Effector memory CD8-positive, alpha-beta T cell (primary cell): ENCODE measurements around the gene WFDC5.
A peak's percentile ranks its signal among the peaks of the same experiment; 100 is the strongest.
"Not testable (repeated sequence)": the region's sequence is repeated elsewhere in the genome, so short reads cannot be mapped to it uniquely, and the experiment has no call there.

ENCODE experiments used
- ATAC-seq: fragments of 150-1000 bp; cut with Tn5 transposase; replicated peaks from 2 replicates; pipeline ENCODE4 v1.10.0; 2021; ENCODE audit warnings: mild to moderate bottlenecking, moderate library complexity
- DNase-seq, 3 experiments: peaks; one replicate each; pipeline ENCODE4 v3.0.0; 2021
- H3K27ac Mint-ChIP-seq, 2 donors: one replicate each; pipeline ENCODE4 v1.8.0; 2022; ENCODE audit warnings: mild to moderate bottlenecking in 2 of 2, mixed read lengths in 2 of 2, moderate library complexity in 2 of 2
- H3K27me3 Mint-ChIP-seq, 2 donors: one replicate each; pipeline ENCODE4 v1.8.0; 2022; ENCODE audit warnings: mixed read lengths in 2 of 2
- H3K36me3 Mint-ChIP-seq: one replicate; pipeline ENCODE4 v1.8.0; 2022; ENCODE audit warnings: mild to moderate bottlenecking, moderate library complexity, mixed read lengths; ENCODE audit not compliant: insufficient read depth
- H3K4me1 Mint-ChIP-seq, 2 donors: one replicate each; pipeline ENCODE4 v1.8.0; 2022; ENCODE audit warnings: low read depth in 2 of 2, mixed read lengths in 2 of 2
- H3K4me3 Mint-ChIP-seq, 2 donors: one replicate each; pipeline ENCODE4 v1.8.0; 2022; ENCODE audit warnings: mild to moderate bottlenecking in 2 of 2, mixed read lengths in 2 of 2, moderate library complexity in 2 of 2
- H3K9me3 Mint-ChIP-seq, 2 donors: one replicate each; pipeline ENCODE4 v1.8.0; 2022; ENCODE audit warnings: mixed read lengths in 2 of 2

The WFDC5 gene

DNA sequence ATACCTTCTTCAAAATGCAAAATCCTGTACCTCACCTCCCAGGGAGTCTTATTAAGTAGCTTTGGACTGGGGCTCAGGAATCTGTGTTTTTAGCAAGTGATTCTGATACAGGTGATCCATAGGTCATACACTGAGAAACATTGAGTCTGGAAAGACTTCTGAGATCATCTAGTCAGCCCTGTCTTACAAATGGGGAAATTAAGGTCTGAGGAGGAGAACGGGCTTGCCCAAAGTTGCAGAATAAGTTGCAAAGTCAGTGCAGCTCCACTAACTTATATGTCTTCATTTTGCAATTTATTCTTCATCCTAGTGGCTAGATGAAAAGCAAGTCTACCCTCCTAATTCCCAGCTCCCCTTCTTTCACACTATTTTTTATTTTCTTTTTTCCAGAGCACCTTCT lies 42.9 kb downstream of the WFDC5 start:
- H3K36me3 Mint-ChIP-seq, result peaks cover 68% of the 10 kb centered on the region
- H3K9me3 Mint-ChIP-seq, result no peaks in the 10 kb centered on the region
- DNase-seq, result no peak
- H3K4me1 Mint-ChIP-seq, result peaks cover 45 to 53% of the 10 kb centered on the region in 2 donors
- H3K27ac Mint-ChIP-seq, result peak overlapping the region; percentile 84 to 89
- no peak overlapping the region for H3K4me3 Mint-ChIP-seq
- no peaks in the 10 kb centered on the region for H3K27me3 Mint-ChIP-seq
- no peak for ATAC-seq

DNA sequence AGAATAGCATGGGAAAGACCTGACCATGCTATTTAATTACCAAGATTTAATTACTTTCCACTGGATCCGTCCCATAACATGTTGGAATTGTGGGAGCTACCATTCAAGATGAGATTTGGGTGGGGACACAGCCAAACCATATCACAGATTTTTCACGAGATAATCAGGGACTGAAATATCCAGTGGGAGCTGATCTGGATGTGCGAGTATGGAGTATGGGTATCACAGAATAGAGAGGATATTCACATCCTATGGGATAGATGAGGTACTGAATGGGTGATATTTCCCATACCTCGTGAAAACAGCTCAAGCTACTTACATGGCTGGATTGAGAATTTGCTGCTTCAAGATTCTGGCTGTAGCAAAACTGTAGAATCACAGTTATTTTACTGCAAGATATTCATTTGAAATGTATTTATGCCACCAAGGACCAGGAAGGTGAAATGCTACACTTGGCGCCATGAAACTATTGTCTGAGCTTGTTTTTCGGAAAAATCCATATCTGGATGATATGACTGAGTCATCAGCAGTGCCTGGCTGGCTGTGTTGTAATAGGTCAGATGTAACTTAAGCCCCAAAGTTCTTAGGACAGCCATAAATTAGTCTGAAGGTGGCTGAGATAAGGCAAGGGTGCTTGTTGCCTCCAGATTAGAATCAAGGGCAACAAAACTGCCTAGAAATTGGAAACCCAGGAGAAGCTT lies 43.9 kb downstream of the WFDC5 start:
- H3K4me3 Mint-ChIP-seq, result no peak overlapping the region
- H3K27ac Mint-ChIP-seq, result peak overlapping the region in 1 of 2 donors; percentile 89
- ATAC-seq (no peak), DNase-seq (no peak)
- H3K36me3 Mint-ChIP-seq, result peaks cover 68% of the 10 kb centered on the region
- no peaks in the 10 kb centered on the region for H3K9me3 Mint-ChIP-seq
- peaks cover 52 to 62% of the 10 kb centered on the region in 2 donors for H3K4me1 Mint-ChIP-seq
- H3K27me3 Mint-ChIP-seq, result no peaks in the 10 kb centered on the region

DNA sequence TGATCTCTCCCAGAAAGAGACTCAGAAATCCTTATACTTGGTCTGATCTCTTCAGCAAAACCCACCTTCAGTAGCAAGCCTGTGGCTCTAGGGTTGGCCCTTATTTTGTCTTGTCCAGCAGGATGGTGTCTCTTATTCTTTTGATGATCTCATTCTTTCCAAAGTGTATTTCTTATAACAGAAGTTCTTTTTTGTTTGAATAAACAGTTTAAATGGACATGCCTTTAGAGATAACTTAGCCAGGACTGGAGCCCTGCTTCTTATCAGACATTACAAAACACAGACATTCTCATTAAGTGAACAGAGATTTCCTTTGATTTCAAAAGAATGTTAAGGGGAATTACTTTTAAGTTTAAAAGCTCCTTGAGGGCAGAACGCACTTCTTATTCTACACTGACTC lies 45.7 kb downstream of the WFDC5 start:
- Mint-ChIP-seq H3K36me3 (peaks cover 71% of the 10 kb centered on the region), H3K27me3 (no peaks in the 10 kb centered on the region), H3K27ac (peak overlapping the region; percentile 44 to 89), H3K4me3 (no peak overlapping the region), H3K9me3 (no peaks in the 10 kb centered on the region), H3K4me1 (peaks cover 66 to 78% of the 10 kb centered on the region in 2 donors)
- ATAC-seq (no peak), DNase-seq (no peak)

DNA sequence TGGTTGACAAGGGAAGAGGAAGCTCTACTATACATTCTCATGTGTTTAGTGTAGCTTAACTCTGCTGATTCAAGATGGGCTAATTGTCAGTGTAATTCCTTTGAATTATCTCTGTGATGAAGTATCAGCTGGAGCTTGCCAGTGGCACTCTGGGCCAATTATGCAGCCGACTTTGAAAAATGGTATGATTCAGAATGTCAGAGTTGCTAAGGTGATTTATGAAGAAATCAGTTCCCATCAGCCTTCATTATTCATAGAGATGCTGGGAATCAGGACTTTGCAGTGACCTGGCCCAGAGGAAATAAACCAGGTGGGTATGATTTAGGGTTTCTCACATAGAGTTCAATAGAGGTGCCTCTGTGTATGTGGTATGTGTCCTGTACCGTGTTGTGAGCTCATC lies 47.4 kb downstream of the WFDC5 start:
- peaks cover 68 to 78% of the 10 kb centered on the region in 2 donors for H3K4me1 Mint-ChIP-seq
- H3K9me3 Mint-ChIP-seq, result no peaks in the 10 kb centered on the region
- ATAC-seq (no peak), DNase-seq (no peak)
- no peak overlapping the region for H3K4me3 Mint-ChIP-seq
- H3K27ac Mint-ChIP-seq, result peak overlapping the region; percentile 27 to 89
- no peaks in the 10 kb centered on the region for H3K27me3 Mint-ChIP-seq
- peaks cover 75% of the 10 kb centered on the region for H3K36me3 Mint-ChIP-seq

DNA sequence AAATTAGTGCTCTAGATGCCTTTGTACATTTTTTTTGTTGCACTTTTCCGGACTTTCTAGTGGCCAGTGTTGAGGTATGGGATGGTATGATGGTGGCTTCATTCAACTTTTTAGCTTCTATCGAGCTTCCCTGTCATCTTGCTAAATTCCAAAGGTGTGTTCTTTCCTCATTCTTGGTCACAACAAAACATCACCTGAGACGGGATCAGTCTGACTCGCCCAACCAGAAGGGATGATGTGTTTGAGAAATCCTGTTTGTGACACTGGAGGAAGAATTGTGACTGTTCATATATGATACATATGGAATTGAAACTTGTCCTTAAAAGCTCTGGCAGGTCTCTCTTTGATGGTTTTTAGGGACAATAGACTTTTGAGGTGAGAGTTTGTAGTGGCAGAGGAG lies 47.9 kb downstream of the WFDC5 start:
- Mint-ChIP-seq H3K4me1 (peaks cover 71 to 79% of the 10 kb centered on the region in 2 donors), H3K27ac (peak overlapping the region; percentile 27 to 89)
- DNase-seq, result no peak

DNA sequence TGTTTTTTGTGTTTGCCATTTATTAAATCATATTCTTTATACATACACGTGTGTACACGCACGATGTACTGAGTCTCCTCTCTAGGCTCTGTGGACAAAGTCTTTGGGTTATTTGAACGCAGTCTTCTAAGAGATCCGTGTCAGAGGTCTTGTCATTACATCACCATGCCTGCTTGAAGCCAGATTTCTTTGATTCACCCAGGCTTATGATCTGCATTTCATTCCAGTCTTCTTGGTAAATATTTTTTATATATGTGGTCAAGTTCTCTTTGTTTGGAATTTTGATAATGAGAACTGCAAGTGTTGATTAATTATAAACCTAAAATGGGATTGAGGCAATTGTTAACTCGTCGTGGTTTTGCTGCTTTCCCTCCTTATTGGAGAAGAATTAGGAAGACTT lies 48.6 kb downstream of the WFDC5 start:
- no peaks in the 10 kb centered on the region for H3K9me3 Mint-ChIP-seq
- no peak for DNase-seq
- peaks cover 68 to 81% of the 10 kb centered on the region in 2 donors for H3K4me1 Mint-ChIP-seq
- no peaks in the 10 kb centered on the region for H3K27me3 Mint-ChIP-seq
- peaks cover 83% of the 10 kb centered on the region for H3K36me3 Mint-ChIP-seq
- no peak overlapping the region for H3K4me3 Mint-ChIP-seq
- no peak for ATAC-seq
- peak overlapping the region in 1 of 2 donors; percentile 75 for H3K27ac Mint-ChIP-seq

More for the DNA sequence above, 47.9 kb downstream of the WFDC5 start:
- Mint-ChIP-seq H3K36me3 (peaks cover 79% of the 10 kb centered on the region), H3K27me3 (no peaks in the 10 kb centered on the region), H3K4me3 (no peak overlapping the region), H3K9me3 (no peaks in the 10 kb centered on the region)
- no peak for ATAC-seq

DNA sequence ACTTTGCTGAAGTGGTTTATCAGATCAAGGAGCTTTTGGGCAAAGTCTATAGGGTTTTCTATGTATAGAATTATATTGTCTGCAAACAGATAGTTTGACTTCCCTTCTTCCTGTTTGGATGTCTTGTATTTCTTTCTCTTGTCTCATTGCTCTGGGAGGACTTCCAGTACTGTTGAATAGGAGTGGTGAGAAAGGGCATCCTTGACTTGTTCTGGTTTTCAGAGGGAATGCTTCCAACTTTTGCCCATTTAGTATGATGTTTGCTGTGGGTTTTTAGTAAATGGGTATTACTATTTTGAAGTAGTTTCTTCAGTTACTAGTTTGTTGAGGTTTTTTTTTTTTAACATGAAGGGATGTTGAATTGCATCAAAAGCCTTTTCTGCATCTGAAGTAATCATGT lies 50.2 kb downstream of the WFDC5 start:
- peaks cover 74% of the 10 kb centered on the region for H3K36me3 Mint-ChIP-seq
- H3K9me3 Mint-ChIP-seq, result no peaks in the 10 kb centered on the region
- ATAC-seq, result no peak
- H3K4me1 Mint-ChIP-seq, result peaks cover 61 to 81% of the 10 kb centered on the region in 2 donors
- peak overlapping the region; percentile 81 to 86 for H3K27ac Mint-ChIP-seq
- peak overlapping the region; percentile 31 to 75 for H3K4me3 Mint-ChIP-seq
- DNase-seq, result no peak
- H3K27me3 Mint-ChIP-seq, result no peaks in the 10 kb centered on the region

DNA sequence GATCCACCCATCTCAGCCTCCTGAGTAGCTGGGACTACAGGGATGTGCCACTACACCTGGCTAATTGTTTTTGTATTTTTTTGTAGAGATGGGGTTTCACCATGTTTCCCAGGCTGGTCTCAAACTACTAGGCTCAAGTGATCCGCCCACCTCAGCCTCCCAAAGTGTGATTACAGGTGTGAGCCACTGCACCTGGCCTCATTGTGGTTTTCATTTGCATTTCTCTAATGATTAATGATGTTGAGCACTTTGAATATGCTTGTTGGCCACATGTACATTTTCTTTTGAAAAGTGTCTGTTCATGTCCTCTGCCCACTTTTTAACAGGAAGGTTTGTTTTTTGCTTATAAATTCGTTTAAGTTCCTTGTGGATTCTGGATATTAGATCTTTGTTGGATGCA lies 51.9 kb downstream of the WFDC5 start:
- not testable (repeated sequence) for H3K9me3 Mint-ChIP-seq, ATAC-seq, DNase-seq, H3K27me3 Mint-ChIP-seq
- Mint-ChIP-seq H3K27ac (peak overlapping the region; percentile 62 to 81), H3K4me3 (peak overlapping the region in 1 of 2 donors; percentile 75), H3K36me3 (peaks cover 69% of the 10 kb centered on the region), H3K4me1 (peaks cover 55 to 81% of the 10 kb centered on the region in 2 donors)

DNA sequence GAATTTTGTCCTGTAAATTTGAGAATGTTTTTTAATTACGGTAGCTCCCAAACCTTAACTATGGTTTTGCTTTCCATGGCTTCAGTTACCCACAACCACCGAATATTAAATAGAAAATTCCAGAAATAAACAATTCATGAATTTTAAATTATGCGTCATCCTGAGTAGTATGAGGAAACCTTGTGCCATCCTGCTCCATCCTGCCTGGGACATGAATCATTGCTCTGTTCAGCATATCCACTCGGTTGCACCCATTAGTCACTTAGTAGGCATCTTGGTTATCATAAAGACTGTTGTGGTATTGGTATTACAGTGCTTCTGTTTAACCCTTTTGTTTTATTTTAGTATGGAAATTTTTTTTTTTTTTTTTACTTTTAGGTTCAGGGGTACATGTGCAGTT lies 53.7 kb downstream of the WFDC5 start:
- H3K4me1 Mint-ChIP-seq, result peaks cover 43 to 83% of the 10 kb centered on the region in 2 donors
- H3K27me3 Mint-ChIP-seq, result no peaks in the 10 kb centered on the region
- H3K36me3 Mint-ChIP-seq, result peaks cover 71% of the 10 kb centered on the region

DNA sequence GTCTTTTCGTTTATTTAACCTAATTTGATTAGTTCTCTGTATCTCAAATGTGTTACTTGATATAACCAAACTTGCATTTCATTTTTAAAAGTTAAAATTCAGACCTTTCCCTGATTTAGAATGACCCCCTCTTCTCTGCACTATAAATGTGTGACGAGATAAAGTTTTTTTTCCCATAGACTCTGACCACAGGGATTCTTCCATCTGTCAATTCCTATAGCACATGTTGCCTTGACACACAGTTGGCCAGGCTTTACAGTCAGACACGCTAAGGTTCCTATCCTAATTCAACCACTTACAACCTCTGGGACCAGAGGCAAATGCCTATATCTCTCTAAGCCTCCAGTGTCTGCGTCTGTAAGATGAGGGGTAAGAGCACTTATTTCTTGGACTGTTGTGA lies 54.7 kb downstream of the WFDC5 start:
- Mint-ChIP-seq H3K9me3 (no peaks in the 10 kb centered on the region), H3K27ac (peak overlapping the region; percentile 68 to 88), H3K27me3 (no peaks in the 10 kb centered on the region), H3K4me1 (peaks cover 42 to 84% of the 10 kb centered on the region in 2 donors), H3K36me3 (peaks cover 71% of the 10 kb centered on the region), H3K4me3 (no peak overlapping the region)
- ATAC-seq, result no peak
- no peak for DNase-seq

More for the DNA sequence above, 53.7 kb downstream of the WFDC5 start:
- no peaks in the 10 kb centered on the region for H3K9me3 Mint-ChIP-seq
- ATAC-seq (no peak), DNase-seq (no peak)
- no peak overlapping the region for H3K4me3 Mint-ChIP-seq
- H3K27ac Mint-ChIP-seq, result peak overlapping the region; percentile 68 to 88
